Peyer's patch (tissue), 4 donors: ENCODE results near the gene RELN. TPM values are rescaled to one million over a fixed set of nuclear protein-coding genes. Genes with fewer than 3 reads are reported as not detected.
A peak's percentile ranks its signal among the peaks of the same experiment; 100 is the strongest.
"Not testable (repeated sequence)": the region's sequence is repeated elsewhere in the genome, so short reads cannot be mapped to it uniquely, and the experiment has no call there.

Experiments used
- DNase-seq, 3 donors: peaks; one replicate each; pipeline ENCODE4 v3.0.0-alpha.2; 2017 to 2019
- H3K27ac ChIP-seq, 4 donors: fragments of 200-600 bp; sonication (generic); one replicate each; pipeline ENCODE4 v1.5.1; 2016 to 2019
- H3K27me3 ChIP-seq, 2 donors: fragments of 200-600 bp; sonication (generic); one replicate each; pipeline ENCODE4 v1.5.1; 2019
- H3K36me3 ChIP-seq, 3 donors: fragments of 200-600 bp; sonication (generic); one replicate each; pipeline ENCODE4 v1.5.1; 2016 to 2019
- H3K4me1 ChIP-seq, 4 donors: fragments of 200-600 bp; sonication (generic); one replicate each; pipeline ENCODE4 v1.5.1; 2016 to 2019
- H3K4me3 ChIP-seq, 4 donors: fragments of 200-600 bp; sonication (generic); 1 replicate in 3 of 4; 2 replicates in 1 of 4; pipeline ENCODE4 v1.5.1; 2016 to 2019; ENCODE audit warnings: mild to moderate bottlenecking in 1 of 4
- H3K9me3 ChIP-seq, 4 donors: fragments of 200-600 bp; sonication (generic); one replicate each; pipeline ENCODE4 v1.5.1; 2016 to 2019; ENCODE audit warnings: mild to moderate bottlenecking in 1 of 4
- CTCF ChIP-seq, 6 experiments: fragments of 450-650 bp in 4 of 6; fragments of 200-600 bp in 2 of 6; sonication (generic) in 1 of 6; IDR thresholded peaks; one replicate each; pipeline ENCODE4 v1.5.1; 2017 to 2019; ENCODE audit warnings: antibody characterized with exemption in 6 of 6, mild to moderate bottlenecking in 3 of 6, moderate library complexity in 1 of 6
- POLR2A ChIP-seq, 2 donors: fragments of 450-650 bp; IDR thresholded peaks; one replicate each; pipeline ENCODE4 v1.5.1; 2017; ENCODE audit warnings: antibody characterized with exemption in 2 of 2, mild to moderate bottlenecking in 2 of 2, moderate library complexity in 2 of 2
- total RNA-seq, 4 donors: library from RNA; depleted of rRNA; stranded (reverse); fragments of >200 nt; gene quantifications; one replicate each; pipeline ENCODE4 v1.1.0, GENCODE V29; 2016

RELN gene
- total RNA-seq = 1 to 10 TPM; 1.7 to 3.9 (median 3.2) TPM

DNA sequence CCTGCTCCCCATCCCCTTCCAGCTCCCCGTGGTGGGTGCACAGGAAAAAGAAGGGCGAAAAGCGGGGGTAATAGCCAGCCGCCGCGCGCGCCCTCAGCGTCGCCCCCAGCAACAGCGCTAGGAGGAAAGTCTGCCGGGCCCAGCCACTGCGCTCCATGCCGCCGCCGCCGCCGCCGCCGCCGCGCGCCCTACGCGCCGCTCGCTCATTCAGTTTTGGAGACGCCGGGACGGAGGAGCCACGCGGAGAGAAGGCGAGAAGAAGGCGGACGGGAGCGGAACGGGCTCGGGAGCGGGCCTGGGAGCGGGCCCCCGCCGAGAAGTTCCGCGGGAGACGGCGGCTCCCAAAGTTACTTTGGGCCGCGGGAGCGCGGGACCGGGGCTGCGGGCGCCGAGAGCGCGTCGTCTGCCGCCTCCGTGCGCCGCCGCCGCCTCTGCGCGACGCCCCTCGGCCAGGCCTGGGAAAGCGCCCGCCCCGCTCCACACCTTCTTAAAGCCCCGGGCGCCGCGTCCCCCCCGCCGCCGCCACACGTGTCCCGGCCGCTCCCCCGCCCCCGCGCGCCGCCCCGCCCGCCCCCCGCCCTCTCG is at the start of gene RELN:
RELN (minus strand) TSS at position 459 of the 585 bp plus-strand sequence; CDS start at position 157, 302 bp downstream.
- DNase-seq = no peak
- peaks cover 0 to 5% of the 10 kb centered on the region in 2 donors for H3K27me3 ChIP-seq
- H3K4me3 ChIP-seq = peak within 1 kb of the TSS in 3 of 4 donors; percentile 15 to 47 (median 40)
- TF ChIP-seq POLR2A (IDR thresholded peaks at IDR 0.05) (no peak), CTCF (IDR thresholded peaks at IDR 0.05) (no peak)
- no peak within 1 kb of the TSS for H3K27ac ChIP-seq
- no peaks in the 10 kb centered on the region for H3K36me3 ChIP-seq
- peaks cover 0 to 10% (median 2%) of the 10 kb centered on the region in 4 donors for H3K4me1 ChIP-seq
- H3K9me3 ChIP-seq = no peaks in the 10 kb centered on the region

GRCh38 chr7:104038136-104038535 is 48.7 kb upstream of the RELN start:
- Histone ChIP-seq H3K9me3 (no peaks in the 10 kb centered on the region), H3K4me1 (no peaks in the 10 kb centered on the region), H3K27ac (no peak overlapping the region), H3K36me3 (no peaks in the 10 kb centered on the region), H3K4me3 (no peak overlapping the region), H3K27me3 (no peaks in the 10 kb centered on the region)
- no peak for DNase-seq
- TF ChIP-seq POLR2A (IDR thresholded peaks at IDR 0.05) (no peak), CTCF (IDR thresholded peaks at IDR 0.05) (no peak)

GRCh38 chr7:104036889-104037288 is 47.4 kb upstream of the RELN start:
- not testable (repeated sequence) for H3K27ac ChIP-seq, H3K4me1 ChIP-seq, H3K4me3 ChIP-seq, H3K36me3 ChIP-seq, H3K27me3 ChIP-seq, H3K9me3 ChIP-seq, DNase-seq

DNA sequence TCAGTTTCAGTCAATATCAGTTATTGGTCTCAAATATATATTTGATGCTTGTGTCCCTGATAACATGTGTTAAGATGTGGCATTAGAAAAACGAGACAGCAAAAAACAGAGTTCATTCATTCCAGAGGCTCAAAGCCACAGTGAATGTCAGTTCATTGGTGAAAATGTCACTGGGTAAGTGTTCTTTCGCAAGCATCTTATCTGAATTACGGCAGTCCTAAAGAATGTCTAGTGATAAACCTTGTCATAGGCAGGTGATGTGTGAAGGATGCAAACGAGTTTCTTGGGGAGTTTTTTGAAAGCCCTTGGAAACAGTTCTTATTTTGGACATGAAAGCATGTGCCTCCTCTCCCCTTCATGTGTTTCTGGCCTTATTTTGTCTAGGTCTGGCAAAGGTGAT is 45.9 kb upstream of the RELN start:
- no peaks in the 10 kb centered on the region for H3K27me3 ChIP-seq
- TF ChIP-seq POLR2A (IDR thresholded peaks at IDR 0.05) = no peak
- no peak for TF ChIP-seq CTCF (IDR thresholded peaks at IDR 0.05)
- H3K9me3 ChIP-seq = no peaks in the 10 kb centered on the region
- H3K4me3 ChIP-seq = no peak overlapping the region
- H3K36me3 ChIP-seq = no peaks in the 10 kb centered on the region
- no peaks in the 10 kb centered on the region for H3K4me1 ChIP-seq
- H3K27ac ChIP-seq = no peak overlapping the region
- DNase-seq = no peak

DNA sequence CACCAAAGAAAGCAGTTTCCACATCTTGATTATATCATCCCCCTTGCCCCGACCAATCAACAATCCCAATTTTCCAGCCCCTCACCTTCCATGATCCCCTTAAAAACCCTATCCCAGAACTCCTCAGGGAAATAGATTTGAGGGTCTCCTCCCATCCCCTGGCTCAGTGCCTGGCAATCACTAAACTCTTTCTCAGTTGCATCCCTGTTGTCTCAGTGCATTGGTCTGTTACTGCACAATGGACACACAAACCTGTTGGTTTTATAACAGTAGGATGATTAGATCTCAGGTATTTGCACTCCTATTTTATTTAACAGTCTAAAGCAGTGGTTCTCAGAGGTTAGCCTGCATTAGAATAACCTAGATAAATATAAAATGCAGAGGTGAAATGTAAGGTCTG is 45.2 kb upstream of the RELN start:
- Histone ChIP-seq H3K4me3 (no peak overlapping the region), H3K4me1 (no peaks in the 10 kb centered on the region), H3K27me3 (no peaks in the 10 kb centered on the region), H3K9me3 (no peaks in the 10 kb centered on the region), H3K36me3 (no peaks in the 10 kb centered on the region), H3K27ac (no peak overlapping the region)
- no peak for TF ChIP-seq CTCF (IDR thresholded peaks at IDR 0.05)
- TF ChIP-seq POLR2A (IDR thresholded peaks at IDR 0.05) = no peak
- no peak for DNase-seq

DNA sequence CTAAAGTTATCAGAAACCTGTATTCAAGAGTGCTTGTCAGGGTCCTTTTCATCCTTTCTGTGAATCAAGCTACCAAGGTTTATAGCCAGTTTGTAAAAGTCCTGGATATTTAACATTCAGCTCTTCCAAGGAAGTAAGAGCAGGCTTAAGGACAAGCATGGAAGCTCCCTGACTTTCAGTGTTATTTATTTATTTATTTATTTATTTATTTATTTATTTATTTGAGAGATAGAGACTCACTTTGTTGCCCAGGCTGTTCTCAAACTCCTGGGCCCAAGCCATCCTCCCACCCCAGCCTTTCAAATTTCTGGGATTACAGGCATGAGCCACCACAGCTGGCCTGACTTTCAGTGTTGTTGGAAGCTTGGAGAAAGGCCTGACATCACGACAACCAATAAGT is 44.4 kb upstream of the RELN start:
- H3K9me3 ChIP-seq = no peaks in the 10 kb centered on the region
- H3K4me1 ChIP-seq = no peaks in the 10 kb centered on the region
- no peaks in the 10 kb centered on the region for H3K27me3 ChIP-seq
- TF ChIP-seq POLR2A (IDR thresholded peaks at IDR 0.05) (no peak), CTCF (IDR thresholded peaks at IDR 0.05) (no peak)
- H3K27ac ChIP-seq = no peak overlapping the region
- H3K36me3 ChIP-seq = no peaks in the 10 kb centered on the region
- H3K4me3 ChIP-seq = no peak overlapping the region
- no peak for DNase-seq
